Cardiac fibroblast (primary cell): ENCODE data around the gene STOM.
"Not testable (repeated sequence)": the region's sequence is repeated elsewhere in the genome, so short reads cannot be mapped to it uniquely, and the experiment has no call there.

Source experiments
- DNase-seq, 2 donors: peaks; one replicate each; pipeline versions ENCODE4 v3.0.0 to v3.0.0-alpha.2; 2010; ENCODE audit warnings: low read depth in 2 of 2
- H3K4me3 ChIP-seq, 2 donors: replicated peaks in 1 of 2; 1 replicate in 1 of 2; 2 replicates in 1 of 2; pipeline ENCODE4 v1.5.1; 2011; ENCODE audit warnings: low read depth in 2 of 2, low read length in 2 of 2, mild to moderate bottlenecking in 2 of 2, moderate library complexity in 1 of 2
- CTCF ChIP-seq: IDR thresholded peaks from one replicate; pipeline ENCODE4 v1.5.1; 2011; ENCODE audit warnings: low read depth, mild to moderate bottlenecking, low read length, inconsistent platforms

Gene STOM

GRCh38 chr9:121294151-121294743 lies 75.8 kb downstream of the STOM start:
- no peak for TF ChIP-seq CTCF
- no peak for DNase-seq
- no peak overlapping the region for H3K4me3 ChIP-seq

- no peak for DNase-seq
- TF ChIP-seq CTCF: no peak
- no peak overlapping the region for H3K4me3 ChIP-seq
Observed at GRCh38 chr9:121292801-121293241, 77.2 kb downstream of the STOM start.

GRCh38 chr9:121292051-121292450 lies 78.0 kb downstream of the STOM start:
- DNase-seq: no peak

DNA sequence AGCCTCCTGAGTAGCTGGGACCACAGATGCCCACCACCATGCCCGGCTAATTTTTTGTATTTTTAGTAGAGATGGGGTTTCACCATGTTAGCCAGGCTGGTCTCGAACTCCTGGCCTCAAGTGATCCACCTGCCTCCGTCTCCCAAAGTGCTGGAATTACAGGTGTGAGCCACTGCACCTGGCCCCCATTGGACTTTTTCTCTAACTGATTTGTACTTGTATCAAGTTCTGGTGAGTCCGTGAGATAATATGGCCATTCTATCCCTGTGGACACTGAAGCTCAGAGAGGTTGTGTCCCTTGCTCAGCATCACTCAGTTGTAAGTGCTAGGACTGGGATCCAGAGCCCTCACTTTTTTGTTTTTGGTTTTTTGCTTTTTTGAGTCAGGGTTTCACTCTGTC lies 78.5 kb downstream of the STOM start:
- not testable (repeated sequence) for DNase-seq

More at GRCh38 chr9:121292051-121292450, 78.0 kb downstream of the STOM start:
- no peak for TF ChIP-seq CTCF
- no peak overlapping the region for H3K4me3 ChIP-seq

DNA sequence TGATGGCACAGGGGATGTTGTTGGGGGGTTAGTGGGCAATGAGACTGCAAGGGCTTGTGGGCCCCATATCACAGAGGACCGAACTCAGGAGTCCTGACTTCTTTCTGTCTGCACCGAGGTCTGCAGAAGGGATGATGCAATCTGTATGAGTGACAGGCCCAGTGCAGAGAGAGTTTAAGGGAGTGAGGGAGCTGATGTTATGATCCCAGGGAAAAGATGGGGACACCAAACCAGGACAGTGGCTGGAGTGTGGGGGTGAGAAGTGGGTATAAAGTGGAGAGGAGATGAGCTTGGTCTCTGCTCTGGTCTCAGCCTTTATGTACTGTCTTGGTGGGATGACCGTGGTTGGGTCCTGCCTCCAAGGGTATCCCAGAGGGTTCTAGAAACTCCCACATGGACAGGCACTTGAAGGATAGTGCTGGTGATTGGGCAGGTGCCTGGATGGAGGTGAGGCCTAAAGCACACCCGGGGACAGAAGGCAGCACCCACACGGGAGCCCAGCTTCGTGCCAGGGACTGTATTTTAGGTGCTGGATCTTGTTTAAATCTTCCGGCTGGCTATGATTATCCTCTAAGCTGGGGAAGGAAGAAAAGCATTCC lies 80.2 kb downstream of the STOM start:
- no peak overlapping the region for H3K4me3 ChIP-seq
- DNase-seq: peak in 1 of 2 donors; percentile 21
- no peak for TF ChIP-seq CTCF

More for the DNA sequence above, 78.5 kb downstream of the STOM start:
- H3K4me3 ChIP-seq: not testable (repeated sequence)

- peak; percentile 66 to 92 for DNase-seq
- H3K4me3 ChIP-seq: no peak overlapping the region
- TF ChIP-seq CTCF: no peak
Observed at GRCh38 chr9:121289026-121289771, 80.9 kb downstream of the STOM start.
